OCI-LY3 (cell line): ENCODE measurements around the gene DNAH10.
A peak's percentile ranks its signal among the peaks of the same experiment; 100 is the strongest.

Experiments used
- H2AFZ ChIP-seq: fragments of 200-600, 300-600 bp; shearing (Covaris generic); 2 replicates; pipeline ENCODE4 v1.6.0; 2014; ENCODE audit warnings: antibody characterized with exemption, low read depth, low read length
- H3K27ac ChIP-seq: fragments of 200-600, 300-600 bp; sonication (generic); 2 replicates; pipeline ENCODE4 v1.5.1; 2014; ENCODE audit warnings: mild to moderate bottlenecking, low read length, moderate library complexity, mixed read lengths
- H3K27me3 ChIP-seq: fragments of 200-600, 300-600 bp; sonication (generic); 2 replicates; pipeline ENCODE4 v1.6.1; 2014; ENCODE audit warnings: low read depth, low read length, mixed read lengths
- H3K36me3 ChIP-seq: fragments of 200-600, 300-600 bp; sonication (generic); replicated peaks from 2 replicates; pipeline ENCODE3; 2014; ENCODE audit warnings: low read depth, low read length, mixed read lengths
- H3K4me1 ChIP-seq: fragments of 300-600, 200-600 bp; sonication (generic); 2 replicates; pipeline ENCODE4 v1.6.1; 2014; ENCODE audit warnings: low read length, mixed read lengths
- H3K4me2 ChIP-seq: fragments of 200-600, 300-600 bp; sonication (generic); 2 replicates; pipeline ENCODE4 v1.6.1; 2014; ENCODE audit warnings: low read length, mixed read lengths
- H3K4me3 ChIP-seq: fragments of 300-600, 200-600 bp; sonication (generic); 2 replicates; pipeline ENCODE4 v1.5.1; 2014; ENCODE audit warnings: antibody characterized with exemption, mild to moderate bottlenecking, low read length, moderate library complexity
- H3K79me2 ChIP-seq: fragments of 300-600, 200-600 bp; shearing (Covaris generic); 2 replicates; pipeline ENCODE4 v1.6.1; 2014; ENCODE audit warnings: mild to moderate bottlenecking, low read length, mixed read lengths
- H3K9ac ChIP-seq: fragments of 300-600, 200-600 bp; shearing (Covaris generic); 2 replicates; pipeline ENCODE4 v1.6.0; 2014; ENCODE audit warnings: mild to moderate bottlenecking, low read length, moderate library complexity
- H3K9me3 ChIP-seq: fragments of 200-600, 300-600 bp; shearing (Covaris generic); 2 replicates; pipeline ENCODE4 v1.6.1; 2014; ENCODE audit warnings: low read length, mixed read lengths; ENCODE audit not compliant: insufficient read depth
- H4K20me1 ChIP-seq: fragments of 200-600, 300-600 bp; sonication (generic); 2 replicates; pipeline ENCODE4 v1.6.1; 2016; ENCODE audit warnings: low read length, mixed read lengths; ENCODE audit not compliant: insufficient read depth
- EZH2phosphoT487 ChIP-seq: fragments of 200-600 bp; shearing (Covaris generic); IDR thresholded peaks from 2 replicates; pipeline ENCODE4 v1.6.1; 2018; ENCODE audit warnings: antibody characterized with exemption, mixed run types, low read depth
- TF ChIP-seq, protein P1 (sequence below): fragments of 200-600, 300-600 bp; sonication (generic); IDR thresholded peaks from 2 replicates; pipeline ENCODE4 v1.5.1; 2014; ENCODE audit warnings: antibody characterized with exemption, low read length, low read depth

The DNAH10 gene

DNA sequence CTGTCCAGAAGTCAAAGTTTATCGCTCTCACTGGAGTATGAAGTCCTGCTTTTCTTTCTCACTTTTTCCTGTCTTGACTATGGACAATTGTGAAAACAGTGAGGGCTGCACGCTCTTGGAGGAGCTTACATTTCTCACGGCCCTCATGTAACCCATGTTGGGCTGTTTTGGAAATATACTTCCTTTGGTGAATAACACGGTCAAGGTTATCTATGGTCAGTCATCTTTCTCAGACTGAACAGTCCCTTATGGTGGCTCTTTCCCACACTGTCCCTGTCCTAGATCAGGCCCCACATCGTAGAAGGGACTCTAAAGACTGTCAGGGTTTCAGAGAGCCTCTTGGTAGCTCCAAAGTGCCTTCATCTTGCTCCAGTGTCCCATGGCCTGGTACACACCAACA is 203.3 kb downstream of the DNAH10 start:
- Histone ChIP-seq H3K4me3 (no peak overlapping the region), H3K36me3 (no peaks in the 10 kb centered on the region), H3K79me2 (no peaks in the 10 kb centered on the region), H3K9me3 (no peaks in the 10 kb centered on the region), H3K27me3 (no peaks in the 10 kb centered on the region), H2AFZ (no peak overlapping the region), H4K20me1 (no peaks in the 10 kb centered on the region), H3K9ac (no peak overlapping the region), H3K4me1 (no peaks in the 10 kb centered on the region), H3K4me2 (no peak overlapping the region), H3K27ac (no peak overlapping the region)
- TF ChIP-seq EZH2phosphoT487 = no peak
- TF ChIP-seq, protein P1, sequence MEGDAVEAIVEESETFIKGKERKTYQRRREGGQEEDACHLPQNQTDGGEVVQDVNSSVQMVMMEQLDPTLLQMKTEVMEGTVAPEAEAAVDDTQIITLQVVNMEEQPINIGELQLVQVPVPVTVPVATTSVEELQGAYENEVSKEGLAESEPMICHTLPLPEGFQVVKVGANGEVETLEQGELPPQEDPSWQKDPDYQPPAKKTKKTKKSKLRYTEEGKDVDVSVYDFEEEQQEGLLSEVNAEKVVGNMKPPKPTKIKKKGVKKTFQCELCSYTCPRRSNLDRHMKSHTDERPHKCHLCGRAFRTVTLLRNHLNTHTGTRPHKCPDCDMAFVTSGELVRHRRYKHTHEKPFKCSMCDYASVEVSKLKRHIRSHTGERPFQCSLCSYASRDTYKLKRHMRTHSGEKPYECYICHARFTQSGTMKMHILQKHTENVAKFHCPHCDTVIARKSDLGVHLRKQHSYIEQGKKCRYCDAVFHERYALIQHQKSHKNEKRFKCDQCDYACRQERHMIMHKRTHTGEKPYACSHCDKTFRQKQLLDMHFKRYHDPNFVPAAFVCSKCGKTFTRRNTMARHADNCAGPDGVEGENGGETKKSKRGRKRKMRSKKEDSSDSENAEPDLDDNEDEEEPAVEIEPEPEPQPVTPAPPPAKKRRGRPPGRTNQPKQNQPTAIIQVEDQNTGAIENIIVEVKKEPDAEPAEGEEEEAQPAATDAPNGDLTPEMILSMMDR = no peak

DNA sequence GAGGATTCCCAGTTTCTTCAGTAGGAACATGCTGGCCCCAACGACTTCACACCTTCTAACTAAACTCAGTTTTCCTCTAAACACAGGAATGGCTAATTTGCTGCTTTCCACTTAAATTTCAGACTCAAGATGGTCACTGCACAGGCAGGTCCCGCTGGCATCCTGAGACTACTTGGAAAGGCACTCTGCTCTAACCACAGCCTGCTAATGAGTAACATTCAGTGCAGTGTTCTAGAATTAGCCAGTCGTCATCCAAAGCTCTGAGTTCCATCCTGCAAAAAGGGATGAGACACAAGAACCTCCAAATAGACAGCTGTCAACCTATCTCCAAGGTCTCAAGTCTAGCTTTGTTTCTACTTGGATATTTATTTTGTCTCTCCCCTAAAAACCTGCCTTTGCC is 204.5 kb downstream of the DNAH10 start:
- no peak for TF ChIP-seq EZH2phosphoT487
- TF ChIP-seq, protein P1 = no peak
- H3K9me3 ChIP-seq = no peaks in the 10 kb centered on the region
- H3K4me3 ChIP-seq = no peak overlapping the region
- H2AFZ ChIP-seq = no peak overlapping the region
- peaks cover 6% of the 10 kb centered on the region for H3K4me1 ChIP-seq
- no peaks in the 10 kb centered on the region for H3K36me3 ChIP-seq
- H4K20me1 ChIP-seq = no peaks in the 10 kb centered on the region
- H3K4me2 ChIP-seq = no peak overlapping the region
- no peaks in the 10 kb centered on the region; the same call in 1 of the 2 replicates for H3K79me2 ChIP-seq
- no peak overlapping the region for H3K27ac ChIP-seq
- H3K27me3 ChIP-seq = no peaks in the 10 kb centered on the region
- no peak overlapping the region for H3K9ac ChIP-seq

DNA sequence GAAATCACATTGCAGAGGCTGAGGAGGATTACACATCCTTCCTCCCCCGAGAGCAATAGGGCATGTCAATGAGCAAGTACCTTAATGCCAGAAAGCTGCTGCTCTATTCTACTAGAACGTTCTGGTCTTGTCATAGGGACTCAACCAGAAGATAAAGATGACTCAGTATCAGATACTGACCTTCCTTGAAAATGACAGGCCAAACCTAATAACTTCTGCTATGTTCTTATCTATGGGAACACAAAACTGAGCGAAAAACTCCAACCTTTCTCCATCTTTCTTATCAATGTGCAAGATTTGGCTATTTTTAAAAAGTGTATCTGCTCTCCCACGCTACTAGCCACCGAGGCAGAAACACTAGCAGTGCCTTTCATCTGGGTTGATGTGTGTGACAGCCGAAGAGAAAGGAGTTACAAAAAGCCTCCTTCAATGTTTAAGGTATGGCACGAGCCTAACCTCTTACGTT is 205.1 kb downstream of the DNAH10 start:
- Histone ChIP-seq H3K4me3 (no peak overlapping the region), H3K36me3 (no peaks in the 10 kb centered on the region), H3K27ac (no peak overlapping the region), H3K4me1 (peaks cover 6% of the 10 kb centered on the region), H2AFZ (no peak overlapping the region), H3K9me3 (no peaks in the 10 kb centered on the region), H3K9ac (no peak overlapping the region), H3K4me2 (no peak overlapping the region), H3K27me3 (no peaks in the 10 kb centered on the region), H3K79me2 (no peaks in the 10 kb centered on the region; the same call in 1 of the 2 replicates), H4K20me1 (no peaks in the 10 kb centered on the region)
- no peak for TF ChIP-seq EZH2phosphoT487
- TF ChIP-seq, protein P1 = no peak

DNA sequence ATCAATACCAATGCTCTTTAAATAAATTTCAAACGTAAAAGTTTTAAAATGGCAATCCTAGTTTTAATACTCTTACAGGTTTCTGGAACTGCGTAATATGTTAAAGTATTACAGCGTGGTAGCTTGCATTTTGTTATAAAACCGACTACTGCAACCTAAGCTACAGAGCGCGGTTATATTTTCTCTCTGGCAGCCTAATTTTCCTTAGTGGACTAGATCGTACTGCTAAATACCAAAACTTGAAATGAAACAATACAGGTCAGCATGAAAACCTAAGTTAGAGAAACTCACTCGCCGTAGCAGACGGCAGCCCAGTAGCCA is 209.3 kb downstream of the DNAH10 start:
- Histone ChIP-seq H3K79me2 (peaks cover 18% of the 10 kb centered on the region), H3K9ac (peak overlapping the region; percentile 77), H3K4me1 (peaks cover 16% of the 10 kb centered on the region), H3K27me3 (no peaks in the 10 kb centered on the region), H3K36me3 (peaks cover 6% of the 10 kb centered on the region), H3K27ac (no peak overlapping the region), H3K4me2 (peak overlapping the region; percentile 91), H3K4me3 (peak overlapping the region; percentile 79), H3K9me3 (no peaks in the 10 kb centered on the region), H4K20me1 (no peaks in the 10 kb centered on the region), H2AFZ (0 out of 2 replicates have a peak overlapping the region, but pooled peaks have one; percentile 2)
- TF ChIP-seq EZH2phosphoT487 = no peak
- TF ChIP-seq, protein P1 = no peak
